NB4 (cell line): ENCODE measurements around the gene AIRE.

Experiments
- DNase-seq: peaks from one replicate; pipeline ENCODE4 v3.0.0; 2010; ENCODE audit warnings: low read depth
- H3K4me3 ChIP-seq: one replicate; pipeline ENCODE4 v1.5.1; 2011; ENCODE audit warnings: mild to moderate bottlenecking, low read depth, low read length, moderate library complexity
- CTCF ChIP-seq: IDR thresholded peaks from one replicate; pipeline ENCODE4 v1.5.1; 2012; ENCODE audit warnings: low read depth, low read length
- MYC ChIP-seq: IDR thresholded peaks from 2 replicates; pipeline ENCODE4 v1.6.1; 2011; ENCODE audit warnings: low read depth, low read length
- POLR2A ChIP-seq: IDR thresholded peaks from 2 replicates; pipeline ENCODE4 v1.6.1; 2011; ENCODE audit warnings: mild to moderate bottlenecking; ENCODE audit not compliant: insufficient read length; ENCODE audit errors: extremely low read depth
- TF ChIP-seq, protein P1 (sequence below): IDR thresholded peaks from 2 replicates; pipeline ENCODE4 v1.6.1; 2011; ENCODE audit warnings: low read depth, low read length

AIRE gene

GRCh38 chr21:44269090-44269489 lies 16.6 kb upstream of the AIRE start:
- DNase-seq = no peak
- H3K4me3 ChIP-seq = no peak overlapping the region
- TF ChIP-seq, protein P1, sequence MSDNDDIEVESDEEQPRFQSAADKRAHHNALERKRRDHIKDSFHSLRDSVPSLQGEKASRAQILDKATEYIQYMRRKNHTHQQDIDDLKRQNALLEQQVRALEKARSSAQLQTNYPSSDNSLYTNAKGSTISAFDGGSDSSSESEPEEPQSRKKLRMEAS = no peak
- no peak for TF ChIP-seq POLR2A
- no peak for TF ChIP-seq CTCF
- TF ChIP-seq MYC = no peak

GRCh38 chr21:44271558-44272283 lies 14.0 kb upstream of the AIRE start:
- no peak for TF ChIP-seq POLR2A
- TF ChIP-seq CTCF = no peak
- TF ChIP-seq, protein P1 = no peak
- TF ChIP-seq MYC = no peak
- no peak for DNase-seq
- no peak overlapping the region for H3K4me3 ChIP-seq

DNA sequence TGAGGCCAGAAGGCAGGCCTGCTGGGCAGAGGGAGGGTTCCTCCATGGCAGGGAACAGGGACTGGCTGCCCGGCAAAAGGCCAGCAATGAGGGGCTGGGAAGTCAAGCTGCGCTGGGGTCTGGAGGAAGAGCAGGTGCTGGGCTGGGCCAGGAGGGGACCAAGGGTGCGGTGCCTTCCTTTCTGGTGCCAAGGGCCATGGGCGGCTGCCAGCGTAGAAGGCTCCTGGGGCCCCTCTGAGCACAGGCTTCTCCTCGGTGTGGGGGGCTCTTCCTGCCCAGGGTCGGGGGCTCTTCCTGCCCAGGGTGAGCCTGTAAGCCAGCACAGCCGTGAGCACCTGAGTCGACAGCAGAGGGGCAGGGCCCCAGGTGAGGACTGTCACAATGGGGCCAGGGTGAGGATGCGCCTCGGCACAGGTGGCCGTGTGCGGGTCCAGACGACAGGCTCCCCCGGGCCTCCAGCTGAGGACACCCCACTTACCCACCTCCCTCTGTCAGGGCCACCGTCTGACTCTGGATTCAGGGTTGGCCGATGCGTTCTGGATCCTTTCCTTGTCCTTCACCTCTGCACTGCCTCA lies 13.3 kb upstream of the AIRE start:
- no peak for TF ChIP-seq MYC
- TF ChIP-seq, protein P1 = no peak
- TF ChIP-seq CTCF = no peak
- no peak for TF ChIP-seq POLR2A
- DNase-seq = no peak
- H3K4me3 ChIP-seq = no peak overlapping the region

- no peak overlapping the region for H3K4me3 ChIP-seq
- DNase-seq = no peak
- no peak for TF ChIP-seq MYC
- no peak for TF ChIP-seq CTCF
Observed at GRCh38 chr21:44273046-44273445, 12.6 kb upstream of the AIRE start.

DNA sequence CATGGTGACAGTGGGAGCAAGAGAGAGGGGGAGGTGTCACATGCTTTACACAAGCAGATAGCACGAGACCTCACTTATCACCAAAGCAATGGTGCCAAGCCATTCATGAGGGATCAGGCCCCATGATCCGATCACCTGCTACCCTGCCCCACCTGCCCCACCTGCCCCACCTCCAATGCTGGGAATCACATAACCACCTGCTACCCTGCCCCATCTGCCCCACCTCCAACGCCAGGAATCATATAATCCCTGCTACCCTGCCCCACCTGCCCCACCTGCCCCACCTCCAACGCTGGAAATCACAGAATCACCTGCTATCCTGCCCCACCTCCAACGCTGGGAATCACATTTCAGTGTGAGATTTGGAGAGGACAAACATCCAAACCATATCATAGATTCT lies 10.6 kb upstream of the AIRE start:
- TF ChIP-seq, protein P1 = no peak
- TF ChIP-seq POLR2A (no peak), CTCF (no peak), MYC (no peak)
- DNase-seq = no peak
- no peak overlapping the region for H3K4me3 ChIP-seq
